Activated CD4-positive, alpha-beta T cell treated with anti-CD3 and anti-CD28 coated beads, Interleukin-2, amount 50 U/mL, for 16 hours (primary cell): Measurements from ENCODE around the gene IDH1.
"Not testable (repeated sequence)": the region's sequence is repeated elsewhere in the genome, so short reads cannot be mapped to it uniquely, and the experiment has no call there.

Experiments
- DNase-seq: peaks from one replicate; pipeline ENCODE4 v3.0.0-alpha.2; 2020

The IDH1 gene

GRCh38 chr2:208256192-208256782 is 1.4 kb upstream of the IDH1 start:
- DNase-seq: no peak

DNA sequence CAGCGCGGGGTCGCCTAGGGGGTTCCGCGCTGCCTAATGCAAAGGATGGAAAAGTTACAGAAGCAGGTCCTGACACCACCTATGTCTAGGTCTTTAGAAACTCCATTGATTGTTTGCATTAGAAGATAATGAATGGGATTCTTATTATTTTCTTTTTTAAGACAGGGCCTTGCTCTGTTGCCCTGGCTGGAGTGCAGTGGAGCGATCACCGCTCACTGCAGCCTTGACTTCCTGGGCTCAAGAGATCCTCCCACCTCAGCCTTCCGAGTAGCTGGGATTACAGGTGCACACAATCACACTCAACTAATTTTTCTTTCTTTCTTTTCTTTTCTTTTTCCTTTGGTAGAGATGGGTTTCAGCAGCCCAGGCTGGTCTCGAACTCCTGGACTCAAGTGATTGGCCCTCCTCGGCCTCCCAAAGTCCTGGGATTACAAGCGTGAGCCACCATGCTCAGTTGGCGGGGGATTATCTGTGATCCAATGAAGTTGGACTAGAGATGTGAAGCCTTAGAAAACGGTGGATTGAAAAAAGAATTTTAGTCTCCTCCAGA is 761 bp upstream of the IDH1 start:
- DNase-seq: no peak

DNA sequence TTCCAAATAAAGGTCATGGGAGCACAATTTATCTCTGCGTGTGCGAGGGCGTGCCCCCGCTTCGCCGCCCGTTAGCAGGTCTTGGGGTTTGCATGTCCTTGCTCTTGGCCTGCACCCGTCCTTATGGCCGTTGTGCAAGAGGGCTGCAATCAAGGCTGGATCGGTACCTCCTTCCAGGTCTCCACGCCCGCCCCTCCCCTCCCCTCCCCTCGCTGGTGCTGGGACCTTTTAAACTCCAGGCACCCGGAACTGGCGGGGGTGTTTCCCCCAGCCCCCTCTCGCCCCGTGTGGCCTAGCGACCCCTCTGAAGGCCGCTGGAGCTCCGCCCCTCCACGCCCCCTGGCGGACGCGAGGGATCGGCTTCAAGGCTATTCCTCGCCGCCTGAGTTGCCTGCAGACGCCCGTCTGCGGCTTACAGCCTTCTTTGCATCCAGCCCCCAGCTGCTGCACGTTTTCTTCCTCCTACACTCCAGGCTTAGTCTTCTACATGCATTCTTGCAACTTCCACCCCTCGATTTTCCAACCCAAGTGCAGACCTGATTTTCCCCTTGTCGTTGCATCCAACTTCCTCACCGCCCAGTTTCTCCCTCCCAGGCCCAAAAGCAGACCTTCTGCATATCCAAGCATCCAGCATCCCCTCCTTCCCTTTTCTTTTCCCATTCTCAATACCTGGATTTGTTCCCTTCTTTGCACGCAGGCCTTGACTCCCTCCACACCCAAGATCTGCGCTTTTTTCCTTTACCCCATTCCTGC is 577 bp downstream of the IDH1 start:
- DNase-seq: peak; percentile 84

- DNase-seq: no peak
Measured at GRCh38 chr2:208253600-208254117, 1.2 kb downstream of the IDH1 start.

GRCh38 chr2:208252716-208253492 is 2.0 kb downstream of the IDH1 start:
- no peak for DNase-seq

DNA sequence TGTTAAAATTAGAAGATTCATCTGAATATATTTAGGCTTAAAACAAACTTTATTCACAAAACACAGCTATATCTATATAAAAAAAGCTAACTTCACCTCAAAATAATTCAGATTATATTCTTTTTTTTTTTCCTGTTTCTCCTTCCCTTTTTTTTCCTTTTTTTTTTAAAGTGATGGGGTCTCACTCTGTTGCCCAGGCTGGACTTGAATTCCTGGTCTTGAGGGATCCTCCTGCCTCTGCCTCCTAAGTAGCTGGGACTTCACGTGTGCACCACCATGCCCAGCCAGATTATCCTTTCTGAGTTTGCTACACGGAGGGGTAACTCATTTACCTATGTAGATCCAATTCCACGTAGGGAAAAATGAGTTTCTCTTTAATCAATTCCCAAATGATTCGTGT is 3.8 kb downstream of the IDH1 start:
- no peak for DNase-seq

DNA sequence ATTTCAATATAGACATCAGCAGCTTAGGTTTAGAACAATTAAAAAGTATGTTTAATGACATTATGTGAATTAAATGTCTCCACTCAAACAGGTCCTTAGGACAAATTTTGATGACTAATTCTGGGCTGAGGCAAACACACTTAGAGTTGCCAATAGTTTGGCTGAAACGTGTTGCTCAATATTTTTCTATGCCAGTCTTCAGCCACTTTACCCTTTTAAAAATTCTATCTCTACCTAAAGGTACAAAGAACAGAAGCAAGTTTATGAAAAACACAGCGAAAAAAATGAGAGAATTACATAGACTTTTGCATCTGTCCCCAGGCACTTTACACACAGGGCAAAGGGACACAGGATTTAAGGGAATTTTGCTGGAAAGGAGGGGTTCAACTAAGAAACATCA is 4.5 kb downstream of the IDH1 start:
- DNase-seq: no peak

GRCh38 chr2:208249296-208249695 is 5.6 kb downstream of the IDH1 start:
- DNase-seq: no peak

DNA sequence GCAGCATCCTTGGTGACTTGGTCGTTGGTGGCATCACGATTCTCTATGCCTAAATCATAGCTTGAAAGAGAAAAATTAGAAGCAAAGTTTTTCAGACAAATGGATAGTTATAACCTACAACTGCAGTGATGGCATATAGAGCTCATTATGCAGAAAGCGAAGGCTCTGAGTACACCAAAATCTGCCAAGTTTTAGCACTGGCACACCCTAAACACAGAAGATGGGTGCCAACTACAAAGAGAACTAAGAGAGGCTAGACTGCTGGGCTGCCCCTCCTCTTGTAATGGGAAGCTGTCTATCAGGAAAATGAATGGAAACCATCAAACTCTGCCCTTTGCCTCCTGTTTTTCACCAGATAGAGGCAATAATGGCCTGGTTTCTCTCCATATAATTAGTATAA is 6.3 kb downstream of the IDH1 start:
- no peak for DNase-seq

GRCh38 chr2:208245746-208246145 is 9.1 kb downstream of the IDH1 start:
- no peak for DNase-seq

- DNase-seq: no peak
Measured at GRCh38 chr2:208244422-208244821, 10.4 kb downstream of the IDH1 start.

- DNase-seq: no peak
Measured at GRCh38 chr2:208240619-208241209, 14.2 kb downstream of the IDH1 start.

GRCh38 chr2:208239770-208240493 is 14.9 kb downstream of the IDH1 start:
- no peak for DNase-seq

DNA sequence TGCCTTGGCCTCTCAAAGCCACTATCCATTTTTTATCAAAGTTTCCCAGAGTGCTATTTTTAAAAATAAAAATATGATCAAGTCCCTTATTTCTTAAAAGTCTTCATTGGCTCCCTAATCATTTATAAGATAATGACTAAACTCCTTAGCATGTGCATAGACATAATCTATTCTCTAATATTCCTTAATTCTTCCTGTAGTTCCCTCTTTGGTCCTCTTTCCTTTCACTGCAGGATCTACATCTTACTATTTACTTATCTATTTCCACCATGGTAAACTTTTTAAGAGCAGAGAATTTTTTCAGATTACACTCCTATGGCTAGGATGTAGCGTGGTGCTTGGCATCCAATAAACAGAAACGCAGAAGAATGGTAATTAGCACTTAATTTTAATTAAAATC is 19.0 kb downstream of the IDH1 start:
- no peak for DNase-seq

DNA sequence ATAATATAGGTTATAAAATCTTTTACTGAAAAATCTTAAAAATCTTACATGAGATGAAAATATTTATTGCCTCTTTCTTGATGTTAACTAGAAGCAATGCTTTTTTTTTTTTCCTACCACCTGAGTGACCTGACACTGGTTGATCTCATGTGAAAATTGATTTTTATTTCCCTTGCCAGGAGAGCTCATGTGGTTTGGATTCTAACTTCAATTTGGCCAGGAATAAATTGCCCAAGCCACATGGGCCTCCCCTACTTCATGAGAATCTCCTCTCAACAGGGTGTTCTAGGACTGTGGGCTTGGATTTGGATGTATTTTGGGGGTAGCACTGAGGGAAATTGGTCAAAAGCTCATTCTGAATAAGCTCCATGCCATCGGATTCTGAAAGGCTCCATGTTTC is 20.1 kb downstream of the IDH1 start:
- DNase-seq: no peak

DNA sequence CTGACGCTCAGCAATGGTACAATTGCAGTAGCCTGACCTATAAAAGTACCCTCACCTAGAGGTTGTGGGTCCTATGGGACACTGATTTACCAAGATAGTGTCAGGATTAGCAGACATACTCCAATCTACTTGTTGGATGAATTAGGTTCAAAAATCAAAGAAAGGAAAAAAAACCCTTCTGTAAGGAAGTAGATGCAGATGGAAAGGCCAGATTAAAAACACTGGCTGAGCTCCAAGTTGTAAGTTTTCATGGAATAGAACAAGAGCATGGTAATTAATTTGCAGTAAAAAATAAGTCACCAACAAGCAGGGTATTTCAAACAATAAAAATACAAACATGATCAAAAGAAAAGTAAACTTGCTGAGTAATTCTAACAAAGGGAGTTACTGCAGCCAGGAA is 26.4 kb downstream of the IDH1 start:
- no peak for DNase-seq

GRCh38 chr2:208227581-208228232 is 27.2 kb downstream of the IDH1 start:
- no peak for DNase-seq

DNA sequence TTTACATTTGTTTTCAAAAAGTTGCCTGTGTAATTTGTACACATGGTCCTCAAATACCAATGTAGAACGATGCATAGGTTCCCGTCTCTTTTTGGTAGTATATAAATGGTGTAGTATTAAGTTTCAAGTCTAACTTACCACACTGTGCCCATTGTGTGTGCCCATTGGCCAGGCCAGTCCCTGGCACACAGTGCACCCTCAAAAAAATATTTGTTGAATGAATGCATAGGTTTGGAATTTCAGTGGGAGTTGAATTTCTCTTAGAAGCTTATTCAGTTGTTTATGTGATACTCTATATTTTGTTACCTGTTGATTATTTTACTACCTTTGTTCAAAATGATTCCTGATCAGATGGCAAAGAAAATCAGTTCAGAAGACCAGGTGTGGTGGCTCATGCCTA is 30.1 kb downstream of the IDH1 start:
- DNase-seq: no peak

- DNase-seq: no peak
Measured at GRCh38 chr2:208222351-208222750, 32.5 kb downstream of the IDH1 start.

DNA sequence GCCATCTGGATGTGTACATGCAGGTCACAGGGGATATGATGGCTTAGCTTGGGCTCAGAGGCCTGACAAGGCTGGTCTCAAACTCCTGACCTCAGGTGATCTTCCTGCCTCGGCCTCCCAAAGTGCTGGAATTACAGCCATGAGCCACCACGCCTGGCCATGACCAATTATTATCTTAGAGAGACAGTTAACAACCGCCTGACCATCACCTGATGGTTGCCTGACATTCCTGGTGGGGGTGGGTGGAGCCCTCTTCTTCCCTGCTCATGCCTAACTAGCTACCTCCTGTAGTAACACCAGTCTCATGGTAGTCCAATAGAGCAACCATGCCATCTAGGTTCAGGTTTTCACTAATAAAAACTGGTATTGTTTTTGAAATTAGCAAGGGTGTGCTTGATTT is 33.0 kb downstream of the IDH1 start:
- DNase-seq: not testable (repeated sequence)

DNA sequence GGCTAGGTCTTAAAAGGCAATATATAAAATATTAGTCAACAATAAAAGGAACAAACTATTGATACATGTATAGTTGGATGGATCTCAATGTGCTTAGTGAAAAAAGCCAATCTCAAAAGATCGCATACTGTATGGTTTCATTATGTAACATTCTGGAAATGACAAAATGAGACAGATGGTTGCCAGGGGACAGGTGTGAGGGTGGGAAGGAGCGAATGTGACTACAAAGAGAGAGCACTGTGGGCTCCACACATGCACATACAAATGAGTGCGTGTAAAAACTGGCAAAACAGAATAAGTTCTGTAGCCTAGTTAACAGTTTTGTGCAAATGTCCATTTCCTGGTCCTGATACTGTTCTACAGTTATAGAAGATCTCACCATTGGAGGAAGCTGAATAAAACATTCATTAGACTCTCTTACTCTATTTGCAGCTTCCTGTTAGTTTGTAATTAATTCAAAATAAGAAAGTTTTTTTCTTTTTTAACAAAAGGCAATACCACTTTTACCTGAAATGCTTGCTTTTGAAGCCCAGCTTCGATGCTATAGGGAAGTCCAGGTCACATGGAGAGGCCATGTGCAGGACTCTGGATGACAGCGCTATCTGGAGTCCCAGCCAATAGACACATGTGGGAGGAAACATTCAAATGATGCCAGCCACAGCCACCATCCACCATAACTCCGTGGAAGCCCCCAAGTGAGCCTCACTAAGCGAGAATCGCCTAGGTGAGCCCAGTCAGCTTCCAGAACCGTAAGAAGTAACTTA is 44.0 kb downstream of the IDH1 start:
- no peak for DNase-seq
